Neural crest cell (in vitro differentiated cells): ENCODE data around the gene C1QTNF6. TPM values are rescaled to one million over a fixed set of nuclear protein-coding genes. Genes with fewer than 3 reads are reported as not detected.

Experiments used
- DNase-seq: peaks from one replicate; pipeline ENCODE4 v3.0.0; 2021; ENCODE audit warnings: low read depth, mixed read lengths, low spot score
- H3K27ac Mint-ChIP-seq: one replicate; pipeline ENCODE4 v1.8.0; 2021; ENCODE audit warnings: mild to moderate bottlenecking, mixed read lengths; ENCODE audit not compliant: unreplicated experiment
- H3K27me3 Mint-ChIP-seq: 2 replicates; pipeline ENCODE4 v1.8.0; 2021; ENCODE audit warnings: low read depth, mild to moderate bottlenecking, mixed read lengths
- H3K36me3 Mint-ChIP-seq: 2 replicates; pipeline ENCODE4 v1.8.0; 2021; ENCODE audit warnings: low read depth, mild to moderate bottlenecking, mixed read lengths
- H3K4me1 Mint-ChIP-seq: 2 replicates; pipeline ENCODE4 v1.8.0; 2021; ENCODE audit warnings: mixed read lengths
- H3K4me3 Mint-ChIP-seq: one replicate; pipeline ENCODE4 v1.8.0; 2021; ENCODE audit warnings: mild to moderate bottlenecking, mixed read lengths
- H3K9me3 Mint-ChIP-seq: 2 replicates; pipeline ENCODE4 v1.8.0; 2021; ENCODE audit warnings: mixed read lengths
- total RNA-seq: library from RNA; stranded (reverse); gene quantifications from 2 replicates; pipeline ENCODE4 v1.2.1, GENCODE V29; 2021
- TF ChIP-seq, protein P1 (sequence below): fragments of 200-600 bp; sonication (generic); conservative IDR thresholded peaks from 2 replicates; pipeline ENCODE4 v1.5.0; 2021; ENCODE audit warnings: antibody characterized with exemption, mild to moderate bottlenecking

C1QTNF6 gene
- total RNA-seq, 1 donor from 2014 or later = 13.6 TPM

DNA sequence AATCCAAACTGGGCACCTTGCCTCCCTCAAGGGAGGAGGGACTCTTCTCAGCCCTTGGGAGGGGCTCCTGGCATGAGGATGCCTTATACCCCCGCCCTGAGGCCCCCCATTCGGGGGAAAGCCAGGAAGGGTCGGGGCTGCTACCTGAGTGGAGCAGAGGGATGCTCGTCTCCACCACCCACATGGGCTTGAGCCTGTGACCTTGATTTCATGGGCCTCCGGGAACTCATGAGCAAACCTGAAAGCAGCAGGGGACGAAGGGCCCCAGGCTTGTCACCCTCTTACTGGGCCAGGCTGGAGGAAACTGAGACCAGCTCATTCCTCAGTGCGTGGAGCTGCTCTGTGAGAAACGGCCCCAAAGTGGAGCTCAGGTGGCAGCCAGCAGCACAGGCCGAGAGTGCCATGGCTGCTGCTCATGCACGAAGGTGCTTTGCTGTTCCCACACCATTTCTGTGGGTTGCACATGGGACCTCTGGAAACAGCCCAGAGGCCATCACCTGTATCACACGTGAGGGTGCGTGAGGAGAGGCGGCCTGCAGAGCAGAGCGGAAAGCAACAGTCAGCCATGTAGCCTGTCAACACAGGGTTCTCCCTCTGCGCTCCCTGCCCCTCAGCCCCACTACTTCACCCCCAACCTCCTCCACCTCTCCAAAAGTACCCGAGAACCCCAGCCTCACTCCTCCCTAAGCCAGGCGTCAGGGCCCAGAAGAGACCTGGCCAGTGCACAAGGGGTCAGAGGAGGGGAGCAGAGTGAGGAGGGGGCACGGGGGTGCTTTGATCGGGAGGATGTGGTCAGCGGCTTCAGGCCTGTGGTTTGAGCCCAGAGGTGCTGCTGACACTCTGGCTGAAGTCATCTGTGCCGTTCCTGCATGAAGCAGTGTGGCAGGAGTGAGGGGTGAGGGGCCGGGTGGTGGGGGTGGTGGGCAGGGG is 24.2 kb downstream of the C1QTNF6 start:
- Mint-ChIP-seq H3K36me3 (no peaks in the 10 kb centered on the region), H3K27me3 (peaks cover 6% of the 10 kb centered on the region), H3K4me1 (peaks cover 5% of the 10 kb centered on the region), H3K4me3 (no peak overlapping the region), H3K9me3 (no peaks in the 10 kb centered on the region), H3K27ac (no peak overlapping the region)
- TF ChIP-seq, protein P1, sequence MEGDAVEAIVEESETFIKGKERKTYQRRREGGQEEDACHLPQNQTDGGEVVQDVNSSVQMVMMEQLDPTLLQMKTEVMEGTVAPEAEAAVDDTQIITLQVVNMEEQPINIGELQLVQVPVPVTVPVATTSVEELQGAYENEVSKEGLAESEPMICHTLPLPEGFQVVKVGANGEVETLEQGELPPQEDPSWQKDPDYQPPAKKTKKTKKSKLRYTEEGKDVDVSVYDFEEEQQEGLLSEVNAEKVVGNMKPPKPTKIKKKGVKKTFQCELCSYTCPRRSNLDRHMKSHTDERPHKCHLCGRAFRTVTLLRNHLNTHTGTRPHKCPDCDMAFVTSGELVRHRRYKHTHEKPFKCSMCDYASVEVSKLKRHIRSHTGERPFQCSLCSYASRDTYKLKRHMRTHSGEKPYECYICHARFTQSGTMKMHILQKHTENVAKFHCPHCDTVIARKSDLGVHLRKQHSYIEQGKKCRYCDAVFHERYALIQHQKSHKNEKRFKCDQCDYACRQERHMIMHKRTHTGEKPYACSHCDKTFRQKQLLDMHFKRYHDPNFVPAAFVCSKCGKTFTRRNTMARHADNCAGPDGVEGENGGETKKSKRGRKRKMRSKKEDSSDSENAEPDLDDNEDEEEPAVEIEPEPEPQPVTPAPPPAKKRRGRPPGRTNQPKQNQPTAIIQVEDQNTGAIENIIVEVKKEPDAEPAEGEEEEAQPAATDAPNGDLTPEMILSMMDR = no peak
- no peak for DNase-seq

DNA sequence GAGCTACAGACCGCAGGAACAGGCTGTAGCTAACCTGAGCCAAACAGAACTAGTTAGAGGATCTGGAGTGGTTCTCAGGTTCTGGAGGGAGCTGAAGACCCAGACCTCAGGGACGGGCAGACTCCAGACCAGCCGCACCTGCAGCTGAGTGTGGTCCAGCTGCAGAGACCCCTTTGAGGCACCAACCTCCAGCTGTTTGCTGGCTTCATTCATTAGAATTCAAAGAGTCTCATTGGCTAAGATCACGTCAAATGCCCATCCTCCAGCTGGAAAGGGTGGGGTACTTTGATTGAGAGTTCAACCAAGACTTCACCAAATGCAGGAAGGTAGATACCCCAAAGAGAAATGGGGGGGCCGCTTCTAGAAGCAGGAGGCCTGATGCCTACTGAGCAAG is 25.0 kb downstream of the C1QTNF6 start:
- Mint-ChIP-seq H3K4me3 (no peak overlapping the region), H3K27ac (no peak overlapping the region), H3K27me3 (peaks cover 11% of the 10 kb centered on the region), H3K4me1 (peaks cover 5% of the 10 kb centered on the region), H3K9me3 (no peaks in the 10 kb centered on the region), H3K36me3 (no peaks in the 10 kb centered on the region)
- TF ChIP-seq, protein P1 = no peak
- no peak for DNase-seq

DNA sequence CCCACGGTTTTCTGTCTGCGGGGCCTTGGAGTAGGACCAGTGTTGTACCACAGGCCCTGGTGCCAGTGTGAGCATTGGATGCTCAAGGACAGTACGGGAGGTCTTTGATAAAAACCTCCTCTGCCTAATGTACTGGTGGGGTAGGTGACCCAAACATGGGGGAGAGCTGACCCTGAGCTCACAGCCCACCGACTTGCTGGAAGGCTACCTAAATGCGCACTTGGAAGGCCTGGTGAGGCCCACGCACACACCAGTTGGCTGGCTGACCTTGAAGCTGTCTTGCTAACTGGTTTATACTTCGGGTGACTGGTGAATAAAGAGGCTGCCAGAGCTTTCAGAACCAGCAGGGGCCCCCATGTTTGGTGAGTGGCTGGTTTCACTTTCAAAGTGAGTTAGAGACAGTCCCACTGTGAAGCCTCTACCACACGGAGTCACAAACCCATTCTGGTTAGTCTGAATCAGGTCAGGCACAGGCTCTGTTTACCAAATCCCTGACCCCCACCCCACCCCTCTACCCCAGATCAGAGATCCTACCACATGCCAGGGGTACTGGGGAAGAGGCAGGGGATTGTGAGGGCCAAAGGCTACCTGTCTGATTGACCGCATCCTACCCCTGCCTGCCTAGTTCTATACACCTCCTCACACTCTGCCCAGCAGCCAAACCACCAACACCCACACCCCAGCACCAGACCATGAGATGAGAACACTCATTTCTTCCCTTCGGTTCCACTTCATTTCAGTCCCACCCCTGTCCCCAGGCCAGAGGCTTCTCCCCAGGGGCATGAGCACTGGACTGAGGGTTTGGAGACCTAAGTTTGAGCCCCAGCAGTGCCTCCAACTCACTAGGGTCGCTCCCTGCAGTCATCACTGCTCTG is 25.6 kb downstream of the C1QTNF6 start:
- Mint-ChIP-seq H3K27ac (no peak overlapping the region), H3K9me3 (no peaks in the 10 kb centered on the region), H3K36me3 (no peaks in the 10 kb centered on the region), H3K4me3 (no peak overlapping the region), H3K4me1 (peaks cover 5% of the 10 kb centered on the region), H3K27me3 (peaks cover 17% of the 10 kb centered on the region)
- no peak for DNase-seq
- TF ChIP-seq, protein P1 = no peak

DNA sequence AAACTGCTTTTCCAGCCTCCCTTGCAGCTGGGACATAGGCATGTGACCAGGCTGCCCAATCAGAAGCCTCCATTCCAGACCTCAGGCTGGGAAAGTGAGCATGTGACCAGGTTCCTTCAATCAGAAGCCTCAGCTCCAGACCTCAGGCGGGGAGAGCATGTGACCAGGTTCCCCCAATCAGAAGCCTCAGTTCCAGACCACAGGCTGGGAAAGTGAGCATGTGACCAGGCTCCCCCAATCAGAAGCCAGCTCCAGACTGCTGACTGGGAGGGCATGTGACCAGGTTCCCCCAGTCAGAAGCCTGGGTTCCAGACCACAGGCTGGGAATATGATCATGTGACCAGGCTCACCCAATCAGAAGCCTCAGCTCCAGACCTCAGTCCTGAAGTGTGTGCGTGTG is 26.6 kb downstream of the C1QTNF6 start:
- TF ChIP-seq, protein P1 = no peak
- no peaks in the 10 kb centered on the region for H3K9me3 Mint-ChIP-seq
- no peak overlapping the region for H3K27ac Mint-ChIP-seq
- peaks cover 2% of the 10 kb centered on the region for H3K4me1 Mint-ChIP-seq
- H3K27me3 Mint-ChIP-seq = peaks cover 19% of the 10 kb centered on the region
- no peaks in the 10 kb centered on the region for H3K36me3 Mint-ChIP-seq
- no peak for DNase-seq
- H3K4me3 Mint-ChIP-seq = no peak overlapping the region

DNA sequence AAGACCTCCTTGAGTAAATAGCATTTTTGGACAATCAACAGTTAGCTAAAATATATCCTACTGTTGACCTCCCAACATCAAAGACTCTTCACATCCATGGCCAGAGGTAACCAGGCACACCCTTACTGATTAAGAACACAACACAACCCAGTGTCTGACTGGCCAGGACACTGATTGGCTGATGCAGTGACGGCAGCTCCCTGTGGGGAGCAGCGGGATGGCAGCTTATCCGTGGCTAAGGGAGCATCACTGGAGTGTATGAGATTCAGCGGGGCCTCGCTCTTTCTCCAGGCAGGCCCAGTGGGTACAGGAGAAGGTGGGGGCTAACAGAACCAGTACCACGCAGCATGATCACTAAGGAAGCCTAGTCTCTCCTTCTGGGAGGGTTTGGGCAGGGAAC is 28.0 kb downstream of the C1QTNF6 start:
- Mint-ChIP-seq H3K27me3 (peaks cover 19% of the 10 kb centered on the region), H3K4me3 (no peak overlapping the region), H3K27ac (no peak overlapping the region), H3K36me3 (no peaks in the 10 kb centered on the region), H3K4me1 (no peaks in the 10 kb centered on the region), H3K9me3 (no peaks in the 10 kb centered on the region)
- TF ChIP-seq, protein P1 = no peak
- DNase-seq = no peak
